Upper lobe of left lung (tissue), 6 donors: ENCODE results near the gene C1orf185. TPM values are rescaled to one million over a fixed set of nuclear protein-coding genes. Genes with fewer than 3 reads are reported as not detected.

Experiments
- ATAC-seq, 2 donors: fragments of 200-7000 bp; cut with Tn5 transposase; one replicate each; pipeline ENCODE4 v1.9.1; 2022; ENCODE audit warnings: mild to moderate bottlenecking in 2 of 2, moderate library complexity in 2 of 2; ENCODE audit not compliant: low FRiP score in 2 of 2
- DNase-seq, 2 donors: peaks; one replicate each; pipeline ENCODE4 v3.0.0-alpha.2; 2019 to 2020
- H3K27ac ChIP-seq, 4 donors: fragments of 200-600 bp; sonication (generic); one replicate each; pipeline ENCODE4 v1.5.1; 2016 to 2019
- H3K27me3 ChIP-seq, 4 donors: fragments of 200-600 bp; sonication (generic); one replicate each; pipeline ENCODE4 v1.5.1; 2017 to 2019
- H3K36me3 ChIP-seq, 4 donors: fragments of 200-600 bp; sonication (generic); one replicate each; pipeline ENCODE4 v1.5.1; 2016 to 2019
- H3K4me1 ChIP-seq, 4 donors: fragments of 200-600 bp; sonication (generic); one replicate each; pipeline ENCODE4 v1.5.1; 2018 to 2019
- H3K4me3 ChIP-seq, 4 donors: fragments of 200-600 bp; sonication (generic); one replicate each; pipeline ENCODE4 v1.5.1; 2017 to 2019; ENCODE audit warnings: mild to moderate bottlenecking in 2 of 4, moderate library complexity in 1 of 4
- H3K9me3 ChIP-seq, 4 donors: fragments of 200-600 bp; sonication (generic); one replicate each; pipeline ENCODE4 v1.5.1; 2018 to 2019
- EP300 ChIP-seq, 4 donors: sonication (generic); formaldehyde crosslinking; IDR thresholded peaks; one replicate each; pipeline ENCODE4 v1.5.1; 2017; ENCODE audit warnings: antibody characterized with exemption in 4 of 4, control low read depth in 2 of 4
- POLR2A ChIP-seq, 4 donors: fragments of 450-650 bp; IDR thresholded peaks; one replicate each; pipeline ENCODE4 v1.5.1; 2016 to 2017; ENCODE audit warnings: antibody characterized with exemption in 4 of 4, mild to moderate bottlenecking in 2 of 4
- POLR2AphosphoS5 ChIP-seq, 2 donors: sonication (generic); formaldehyde crosslinking; IDR thresholded peaks; one replicate each; pipeline ENCODE4 v1.5.1; 2017; ENCODE audit warnings: antibody characterized with exemption in 2 of 2
- WGBS, 2 donors: methylation state at CpG; one replicate each; pipeline ENCODE4 v1.1.5; 2017 to 2018; 5-methylcytosine and 5-hydroxymethylcytosine counted together
- total RNA-seq, 6 donors: library from RNA; depleted of rRNA in 4 of 6; stranded (reverse); fragments of >200 nt in 4 of 6; gene quantifications; one replicate each; pipeline versions ENCODE4 v1.1.0 to v1.2.1, GENCODE V29; 2016 to 2021
- TF ChIP-seq, protein P1 (sequence below), 6 experiments: fragments of 450-650 bp in 4 of 6; fragments of 200-600 bp in 2 of 6; sonication (generic) in 2 of 6; IDR thresholded peaks; one replicate each; pipeline ENCODE4 v1.5.1; 2016 to 2019; ENCODE audit warnings: antibody characterized with exemption in 6 of 6
- donor health status: DM: no; HTN: no; CAD: no; lungs with moderate emphysema.
- donor health status: DM: no; HTN: yes; CAD: no; lungs with severe emphysema.

The C1orf185 gene
- total RNA-seq, 6 donors from 2014 or later = not detected

DNA sequence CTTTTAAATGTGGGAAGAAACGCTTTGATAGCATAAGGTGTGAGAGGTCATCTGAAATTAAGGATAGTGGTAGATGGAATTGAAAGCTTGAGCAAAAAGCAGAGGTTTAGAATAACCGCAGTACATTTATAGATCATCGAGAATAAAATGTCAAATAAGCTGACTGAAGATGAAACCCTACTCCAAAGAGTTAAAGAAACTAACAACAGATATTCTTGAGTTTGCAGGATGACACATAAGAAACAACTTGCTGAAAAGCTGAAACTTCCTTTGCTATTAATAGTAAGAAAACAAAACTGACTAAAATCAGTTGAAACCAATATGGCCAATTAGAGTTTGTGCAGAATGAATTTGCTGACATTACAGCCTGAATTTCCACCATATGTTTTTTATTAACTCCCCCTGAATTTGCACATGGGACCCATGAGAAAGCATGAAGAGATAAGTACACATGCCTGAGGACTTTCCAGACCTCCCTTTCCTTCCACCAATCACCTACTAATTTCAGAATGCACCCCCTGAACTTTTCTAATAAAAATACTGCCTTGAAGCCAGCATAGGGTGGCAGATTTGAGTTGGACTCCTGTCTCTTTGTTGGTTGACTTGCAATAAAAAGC lies 1.7 kb upstream of the C1orf185 start:
- Histone ChIP-seq H3K4me1 (no peaks in the 10 kb centered on the region), H3K27me3 (no peaks in the 10 kb centered on the region), H3K27ac (no peak overlapping the region), H3K4me3 (no peak overlapping the region), H3K9me3 (no peaks in the 10 kb centered on the region), H3K36me3 (no peaks in the 10 kb centered on the region)
- WGBS, 2 donors = 69 to 78% methylated on average over 3 of the region's 3 CpGs
- ATAC-seq = no peak
- no peak for DNase-seq
- TF ChIP-seq, protein P1, sequence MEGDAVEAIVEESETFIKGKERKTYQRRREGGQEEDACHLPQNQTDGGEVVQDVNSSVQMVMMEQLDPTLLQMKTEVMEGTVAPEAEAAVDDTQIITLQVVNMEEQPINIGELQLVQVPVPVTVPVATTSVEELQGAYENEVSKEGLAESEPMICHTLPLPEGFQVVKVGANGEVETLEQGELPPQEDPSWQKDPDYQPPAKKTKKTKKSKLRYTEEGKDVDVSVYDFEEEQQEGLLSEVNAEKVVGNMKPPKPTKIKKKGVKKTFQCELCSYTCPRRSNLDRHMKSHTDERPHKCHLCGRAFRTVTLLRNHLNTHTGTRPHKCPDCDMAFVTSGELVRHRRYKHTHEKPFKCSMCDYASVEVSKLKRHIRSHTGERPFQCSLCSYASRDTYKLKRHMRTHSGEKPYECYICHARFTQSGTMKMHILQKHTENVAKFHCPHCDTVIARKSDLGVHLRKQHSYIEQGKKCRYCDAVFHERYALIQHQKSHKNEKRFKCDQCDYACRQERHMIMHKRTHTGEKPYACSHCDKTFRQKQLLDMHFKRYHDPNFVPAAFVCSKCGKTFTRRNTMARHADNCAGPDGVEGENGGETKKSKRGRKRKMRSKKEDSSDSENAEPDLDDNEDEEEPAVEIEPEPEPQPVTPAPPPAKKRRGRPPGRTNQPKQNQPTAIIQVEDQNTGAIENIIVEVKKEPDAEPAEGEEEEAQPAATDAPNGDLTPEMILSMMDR (IDR thresholded peaks at IDR 0.05) = no peak
- TF ChIP-seq POLR2A (IDR thresholded peaks at IDR 0.05) (no peak), EP300 (IDR thresholded peaks at IDR 0.05) (no peak), POLR2AphosphoS5 (IDR thresholded peaks at IDR 0.05) (no peak)

- 85 to 93% methylated on average over 6 of the region's 6 CpGs for WGBS, 2 donors
- H3K4me1 ChIP-seq = no peaks in the 10 kb centered on the region
- TF ChIP-seq POLR2A (IDR thresholded peaks at IDR 0.05) (no peak), POLR2AphosphoS5 (IDR thresholded peaks at IDR 0.05) (no peak), EP300 (IDR thresholded peaks at IDR 0.05) (no peak)
- TF ChIP-seq, protein P1 (IDR thresholded peaks at IDR 0.05) = no peak
Observed at GRCh38 chr1:51114137-51114536, 12.1 kb downstream of the C1orf185 start.

DNA sequence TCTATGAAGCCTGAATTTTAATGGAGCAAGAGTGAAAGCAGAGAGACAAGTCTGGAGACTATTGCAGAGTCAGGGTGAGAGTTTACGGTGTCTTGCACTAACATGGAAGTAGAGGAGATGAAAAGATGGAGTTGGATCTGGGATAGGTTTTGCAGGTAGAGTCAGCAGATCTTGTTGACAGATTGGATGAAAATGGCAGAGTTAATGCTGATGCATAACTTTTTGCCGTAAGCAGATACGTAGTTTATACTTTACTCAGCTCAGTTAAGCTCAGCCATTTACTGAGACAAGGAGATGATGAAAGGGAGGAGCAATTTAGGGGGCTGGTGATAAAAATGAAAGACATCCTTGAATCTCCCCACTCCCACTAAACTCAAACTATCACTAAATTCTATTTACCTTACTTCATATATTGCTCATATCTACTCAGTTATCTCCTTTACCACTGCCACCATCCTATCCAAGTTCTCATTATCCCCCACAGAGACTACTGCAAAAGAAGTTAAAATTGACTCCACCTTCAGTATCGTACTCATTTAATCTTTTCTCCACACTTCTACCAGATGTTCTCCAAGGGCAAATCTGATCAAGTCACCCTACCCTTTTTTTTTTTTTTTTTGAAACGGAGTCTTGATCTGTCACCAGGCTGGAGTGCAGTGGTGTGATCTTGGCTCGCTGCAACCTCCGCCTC lies 13.8 kb downstream of the C1orf185 start:
- no peak overlapping the region for H3K27ac ChIP-seq
- TF ChIP-seq, protein P1 (IDR thresholded peaks at IDR 0.05) = no peak
- TF ChIP-seq POLR2AphosphoS5 (IDR thresholded peaks at IDR 0.05) (no peak), EP300 (IDR thresholded peaks at IDR 0.05) (no peak), POLR2A (IDR thresholded peaks at IDR 0.05) (no peak)
- no peak for ATAC-seq

More at GRCh38 chr1:51114137-51114536, 12.1 kb downstream of the C1orf185 start:
- no peaks in the 10 kb centered on the region for H3K9me3 ChIP-seq
- ATAC-seq (no peak), DNase-seq (no peak)
- H3K27me3 ChIP-seq = no peaks in the 10 kb centered on the region
- H3K4me3 ChIP-seq = no peak overlapping the region
- H3K27ac ChIP-seq = no peak overlapping the region
- H3K36me3 ChIP-seq = no peaks in the 10 kb centered on the region

GRCh38 chr1:51119331-51119730 lies 17.3 kb downstream of the C1orf185 start:
- DNase-seq (no peak), ATAC-seq (no peak)
- WGBS, 2 donors = 82 to 83% methylated on average over 3 of the region's 3 CpGs
- Histone ChIP-seq H3K9me3 (no peaks in the 10 kb centered on the region), H3K4me1 (no peaks in the 10 kb centered on the region), H3K27ac (no peak overlapping the region), H3K36me3 (no peaks in the 10 kb centered on the region), H3K27me3 (no peaks in the 10 kb centered on the region), H3K4me3 (no peak overlapping the region)
- TF ChIP-seq POLR2A (IDR thresholded peaks at IDR 0.05) (no peak), POLR2AphosphoS5 (IDR thresholded peaks at IDR 0.05) (no peak), EP300 (IDR thresholded peaks at IDR 0.05) (no peak)
- TF ChIP-seq, protein P1 (IDR thresholded peaks at IDR 0.05) = no peak

More for the DNA sequence above, 13.8 kb downstream of the C1orf185 start:
- no peaks in the 10 kb centered on the region for H3K36me3 ChIP-seq
- H3K4me1 ChIP-seq = no peaks in the 10 kb centered on the region
- no peak overlapping the region for H3K4me3 ChIP-seq
- 89 to 95% methylated on average over 7 of the region's 7 CpGs for WGBS, 2 donors
- H3K9me3 ChIP-seq = no peaks in the 10 kb centered on the region
- no peak for DNase-seq
- H3K27me3 ChIP-seq = no peaks in the 10 kb centered on the region
